HG03139 (cell line): ENCODE data around the gene HSPG2.
A peak's percentile ranks its signal among the peaks of the same experiment; 100 is the strongest.

ENCODE experiments used
- ATAC-seq: cut with Tn5 transposase; IDR thresholded peaks from one replicate; pipeline ENCODE4 v1.9.1; 2021; ENCODE audit not compliant: unreplicated experiment

Gene HSPG2

GRCh38 chr1:21867451-21867996, 69.6 kb downstream of the HSPG2 start:
- ATAC-seq, result no peak

GRCh38 chr1:21866707-21867043, 70.4 kb downstream of the HSPG2 start:
- ATAC-seq, result no peak

GRCh38 chr1:21865943-21866706, 71.0 kb downstream of the HSPG2 start:
- peak; percentile 74 for ATAC-seq

GRCh38 chr1:21865609-21865942, 71.5 kb downstream of the HSPG2 start:
- no peak for ATAC-seq

GRCh38 chr1:21864730-21865129, 72.4 kb downstream of the HSPG2 start:
- ATAC-seq, result no peak

- ATAC-seq, result no peak
These were observed 73.1 kb downstream of the HSPG2 start for GRCh38 chr1:21863981-21864380.

- no peak for ATAC-seq
These were observed 75.3 kb downstream of the HSPG2 start for GRCh38 chr1:21861602-21862429.

GRCh38 chr1:21860971-21861370, 76.1 kb downstream of the HSPG2 start:
- ATAC-seq, result no peak

- no peak for ATAC-seq
These were observed 77.4 kb downstream of the HSPG2 start for GRCh38 chr1:21859669-21860179.

- ATAC-seq, result no peak
These were observed 79.1 kb downstream of the HSPG2 start for GRCh38 chr1:21857840-21858670.

GRCh38 chr1:21857142-21857839, 79.8 kb downstream of the HSPG2 start:
- ATAC-seq, result no peak

- ATAC-seq, result no peak
These were observed 81.6 kb downstream of the HSPG2 start for GRCh38 chr1:21855257-21856096.

GRCh38 chr1:21854751-21855131, 82.4 kb downstream of the HSPG2 start:
- ATAC-seq, result no peak

- no peak for ATAC-seq
These were observed 82.9 kb downstream of the HSPG2 start for GRCh38 chr1:21854090-21854750.

GRCh38 chr1:21853131-21853427, 84.0 kb downstream of the HSPG2 start:
- ATAC-seq, result no peak

GRCh38 chr1:21852282-21853130, 84.6 kb downstream of the HSPG2 start:
- no peak for ATAC-seq

- no peak for ATAC-seq
These were observed 85.5 kb downstream of the HSPG2 start for GRCh38 chr1:21851430-21852250.
